Choroid plexus epithelial cell (primary cell): Measurements from ENCODE around the gene IGSF10.
A peak's percentile ranks its signal among the peaks of the same experiment; 100 is the strongest.

Source experiments
- DNase-seq: peaks from one replicate; pipeline ENCODE4 v3.0.0-alpha.2; 2010; ENCODE audit warnings: low read depth
- H3K4me3 ChIP-seq: 2 replicates; pipeline ENCODE4 v1.5.1; 2011; ENCODE audit warnings: low read depth, mild to moderate bottlenecking, control low read depth, low read length, moderate library complexity
- TF ChIP-seq, protein P1 (sequence below): conservative IDR thresholded peaks from 2 replicates; pipeline ENCODE4 v1.5.1; 2011; ENCODE audit warnings: low read depth, mild to moderate bottlenecking, control low read depth, inconsistent platforms, low read length, moderate library complexity

Gene IGSF10

DNA sequence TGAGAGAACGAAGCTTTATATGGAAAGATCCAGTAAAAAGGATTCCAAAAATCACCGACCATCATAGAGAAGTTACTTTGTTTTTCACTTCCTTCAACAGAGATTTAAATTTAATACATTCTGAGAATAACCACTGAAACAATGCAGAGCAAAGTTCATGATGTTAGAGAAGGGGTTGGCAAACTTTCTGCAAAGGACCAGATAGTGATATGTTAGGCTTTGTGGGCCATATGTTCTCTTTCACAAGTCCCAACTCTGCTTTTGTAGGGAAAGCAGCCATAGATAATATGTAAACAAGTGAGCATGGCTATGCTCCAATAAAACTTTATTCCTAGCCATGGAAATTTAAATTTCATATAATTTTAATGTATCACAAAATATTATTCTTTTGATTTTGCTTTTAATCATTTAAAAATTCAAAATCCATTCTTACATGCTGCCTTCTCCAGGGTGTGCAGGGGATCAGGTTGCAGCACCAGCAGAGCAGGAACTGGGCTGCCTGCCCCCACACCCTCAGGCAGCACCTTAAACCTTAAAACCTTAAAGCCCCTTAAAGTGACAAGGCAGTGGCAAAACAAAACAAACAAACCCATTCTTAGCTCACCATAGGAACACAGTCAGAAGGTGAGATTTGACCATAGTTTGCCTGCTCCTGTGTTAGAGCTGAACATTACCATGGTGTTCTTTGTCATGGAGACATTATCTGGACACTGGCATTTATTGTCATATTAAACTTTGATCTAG, 16.9 kb upstream of the IGSF10 start:
- TF ChIP-seq, protein P1, sequence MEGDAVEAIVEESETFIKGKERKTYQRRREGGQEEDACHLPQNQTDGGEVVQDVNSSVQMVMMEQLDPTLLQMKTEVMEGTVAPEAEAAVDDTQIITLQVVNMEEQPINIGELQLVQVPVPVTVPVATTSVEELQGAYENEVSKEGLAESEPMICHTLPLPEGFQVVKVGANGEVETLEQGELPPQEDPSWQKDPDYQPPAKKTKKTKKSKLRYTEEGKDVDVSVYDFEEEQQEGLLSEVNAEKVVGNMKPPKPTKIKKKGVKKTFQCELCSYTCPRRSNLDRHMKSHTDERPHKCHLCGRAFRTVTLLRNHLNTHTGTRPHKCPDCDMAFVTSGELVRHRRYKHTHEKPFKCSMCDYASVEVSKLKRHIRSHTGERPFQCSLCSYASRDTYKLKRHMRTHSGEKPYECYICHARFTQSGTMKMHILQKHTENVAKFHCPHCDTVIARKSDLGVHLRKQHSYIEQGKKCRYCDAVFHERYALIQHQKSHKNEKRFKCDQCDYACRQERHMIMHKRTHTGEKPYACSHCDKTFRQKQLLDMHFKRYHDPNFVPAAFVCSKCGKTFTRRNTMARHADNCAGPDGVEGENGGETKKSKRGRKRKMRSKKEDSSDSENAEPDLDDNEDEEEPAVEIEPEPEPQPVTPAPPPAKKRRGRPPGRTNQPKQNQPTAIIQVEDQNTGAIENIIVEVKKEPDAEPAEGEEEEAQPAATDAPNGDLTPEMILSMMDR, result no peak
- DNase-seq, result peak; percentile 22
- H3K4me3 ChIP-seq, result no peak overlapping the region

- TF ChIP-seq, protein P1, result no peak
- no peak overlapping the region for H3K4me3 ChIP-seq
- no peak for DNase-seq
Observed at GRCh38 chr3:151476344-151477018, 15.6 kb upstream of the IGSF10 start.

- no peak overlapping the region for H3K4me3 ChIP-seq
- peak; percentile 83 for DNase-seq
- TF ChIP-seq, protein P1, result peak; percentile 98
Observed at GRCh38 chr3:151468284-151468917, 7.5 kb upstream of the IGSF10 start.

DNA sequence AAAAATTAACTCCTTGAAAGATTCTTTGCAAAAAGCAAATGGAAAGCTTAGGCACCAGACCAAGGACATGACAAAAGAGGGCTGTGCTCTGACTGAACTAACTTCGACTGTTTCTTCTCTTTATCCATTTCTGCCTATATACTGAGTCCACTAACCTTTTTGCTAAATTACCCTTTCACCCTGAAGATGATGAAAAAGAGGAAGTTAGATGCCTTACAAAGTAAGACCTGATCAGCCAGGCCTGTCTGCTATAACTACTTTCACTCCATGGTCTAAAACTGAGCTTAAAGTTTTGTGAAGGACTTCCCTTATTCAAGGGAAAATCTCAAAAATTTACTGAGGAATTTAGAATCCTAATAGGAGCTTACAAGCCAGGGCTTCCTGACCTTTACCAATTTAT, 6.2 kb upstream of the IGSF10 start:
- no peak for DNase-seq
- H3K4me3 ChIP-seq, result no peak overlapping the region
- TF ChIP-seq, protein P1, result no peak

DNA sequence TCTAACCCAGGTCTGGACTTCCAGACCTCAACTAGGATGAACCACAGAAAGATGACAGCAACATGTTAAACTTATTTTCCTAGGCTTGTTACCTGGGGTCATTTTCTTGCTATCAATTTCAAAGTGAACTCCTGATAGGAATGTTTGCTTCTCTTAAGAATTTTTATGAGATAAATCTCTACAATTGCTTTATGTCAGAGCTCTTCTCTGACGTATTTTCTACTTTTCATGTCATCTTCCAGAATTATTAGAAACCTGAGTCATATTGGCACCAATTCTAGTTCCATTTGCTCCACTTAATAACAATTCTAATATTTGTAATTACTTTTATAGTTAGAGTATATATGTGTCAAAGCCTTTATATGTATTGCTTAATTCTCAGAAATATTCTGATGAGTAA, 2.1 kb upstream of the IGSF10 start:
- no peak for DNase-seq
- TF ChIP-seq, protein P1, result no peak
- H3K4me3 ChIP-seq, result no peak overlapping the region

- no peak for DNase-seq
- TF ChIP-seq, protein P1, result no peak
Observed at GRCh38 chr3:151462278-151462780, 1.5 kb upstream of the IGSF10 start.

More at GRCh38 chr3:151462278-151462780, 1.5 kb upstream of the IGSF10 start:
- no peak overlapping the region for H3K4me3 ChIP-seq
